Right lung (tissue), 5 donors: Measurements from ENCODE around the gene TRIM46. TPM values are rescaled to one million over a fixed set of nuclear protein-coding genes. Genes with fewer than 3 reads are reported as not detected.
A peak's percentile ranks its signal among the peaks of the same experiment; 100 is the strongest.
"Not testable (repeated sequence)": the region's sequence is repeated elsewhere in the genome, so short reads cannot be mapped to it uniquely, and the experiment has no call there.

Experiments used
- DNase-seq, 2 donors: peaks; one replicate each; pipeline ENCODE4 v3.0.0-alpha.2; 2013
- polyA plus RNA-seq, 5 donors: library from polyadenylated mRNA; unstranded; fragments of 120-200 nt; gene quantifications; one replicate each; pipeline versions ENCODE4 v1.2.1 to v1.2.3, GENCODE V29; 2013; ENCODE audit warnings: inconsistent platforms in 1 of 5, low replicate concordance in 1 of 5; ENCODE audit not compliant: insufficient read length in 5 of 5, insufficient read depth in 1 of 5

The TRIM46 gene
- polyA plus RNA-seq, 5 donors, result 2.9 to 5.6 (median 4.3) TPM

- DNase-seq, result no peak
Observed at GRCh38 chr1:155184835-155185782, 11.5 kb downstream of the TRIM46 start.

- no peak for DNase-seq
Observed at GRCh38 chr1:155185783-155186066, 12.1 kb downstream of the TRIM46 start.

GRCh38 chr1:155186067-155186793 is 12.6 kb downstream of the TRIM46 start:
- no peak for DNase-seq

- no peak for DNase-seq
Observed at GRCh38 chr1:155186794-155187455, 13.3 kb downstream of the TRIM46 start.

- no peak for DNase-seq
Observed at GRCh38 chr1:155187456-155187891, 13.8 kb downstream of the TRIM46 start.

- no peak for DNase-seq
Observed at GRCh38 chr1:155188268-155188667, 14.6 kb downstream of the TRIM46 start.

- DNase-seq, result not testable (repeated sequence)
Observed at GRCh38 chr1:155189926-155190325, 16.3 kb downstream of the TRIM46 start.

- no peak for DNase-seq
Observed at GRCh38 chr1:155191904-155192303, 18.3 kb downstream of the TRIM46 start.

- peak in 1 of 2 donors; percentile 72 for DNase-seq
Observed at GRCh38 chr1:155192346-155193274, 19.0 kb downstream of the TRIM46 start.

- peak; percentile 91 for DNase-seq
Observed at GRCh38 chr1:155193275-155193990, 19.8 kb downstream of the TRIM46 start.

GRCh38 chr1:155193991-155194240 is 20.3 kb downstream of the TRIM46 start:
- DNase-seq, result not testable (repeated sequence)

GRCh38 chr1:155195201-155196102 is 21.8 kb downstream of the TRIM46 start:
- DNase-seq, result no peak

GRCh38 chr1:155196103-155196892 is 22.6 kb downstream of the TRIM46 start:
- DNase-seq, result no peak

GRCh38 chr1:155196893-155197638 is 23.4 kb downstream of the TRIM46 start:
- no peak for DNase-seq

- no peak for DNase-seq
Observed at GRCh38 chr1:155197901-155198546, 24.4 kb downstream of the TRIM46 start.

- DNase-seq, result no peak
Observed at GRCh38 chr1:155198547-155198906, 24.9 kb downstream of the TRIM46 start.

GRCh38 chr1:155199792-155200191 is 26.1 kb downstream of the TRIM46 start:
- no peak for DNase-seq

- DNase-seq, result no peak
Observed at GRCh38 chr1:155200920-155201319, 27.3 kb downstream of the TRIM46 start.
